GM19193 (cell line): ENCODE results near the gene FOXD2.

Experiments used
- POLR2A ChIP-seq: IDR thresholded peaks from 4 replicates; pipeline ENCODE4 v1.6.1; 2011; ENCODE audit not compliant: insufficient read depth, insufficient read length; ENCODE audit errors: extremely low read depth

FOXD2 gene

DNA sequence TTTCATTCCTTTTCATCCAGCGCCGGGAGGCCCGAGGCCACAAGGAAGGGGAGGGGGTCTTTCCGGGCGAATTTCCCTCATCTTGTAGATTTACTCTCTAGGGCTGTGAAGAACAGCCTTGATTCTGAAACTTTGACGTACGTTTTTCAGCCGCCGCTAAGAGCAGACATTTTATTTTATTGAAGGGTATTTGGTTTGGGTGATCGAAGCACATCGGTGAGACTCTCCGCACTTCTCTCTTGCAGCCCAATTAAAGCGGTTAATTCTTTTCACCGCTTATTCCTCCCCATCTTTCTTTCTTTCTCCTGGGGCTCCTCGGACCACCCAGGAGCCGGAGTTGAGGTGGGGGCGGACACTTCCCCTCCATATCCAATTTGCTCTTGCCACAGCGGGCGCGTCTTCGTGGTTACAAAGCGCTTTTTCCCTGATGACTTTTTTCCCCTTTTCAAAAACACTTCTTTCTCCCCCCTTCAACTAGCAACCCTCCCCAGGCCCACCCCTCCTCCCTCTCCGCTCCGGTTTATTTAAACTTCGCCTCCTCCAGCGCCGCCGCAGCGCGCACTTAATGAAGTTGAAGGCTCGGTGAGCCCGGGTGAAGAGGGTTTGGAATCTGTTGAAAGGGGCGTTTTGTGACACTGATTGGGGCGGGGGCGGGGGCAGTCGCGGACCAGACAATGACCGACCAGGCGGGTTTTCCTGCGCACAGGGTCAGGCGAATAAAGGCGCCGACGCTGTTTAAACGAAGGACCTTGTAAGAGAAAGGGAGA, 5.9 kb downstream of the FOXD2 start:
- no peak for TF ChIP-seq POLR2A

GRCh38 chr1:47444297-47444561, 6.4 kb downstream of the FOXD2 start:
- TF ChIP-seq POLR2A = no peak

GRCh38 chr1:47444562-47445465, 7.0 kb downstream of the FOXD2 start:
- TF ChIP-seq POLR2A = no peak

DNA sequence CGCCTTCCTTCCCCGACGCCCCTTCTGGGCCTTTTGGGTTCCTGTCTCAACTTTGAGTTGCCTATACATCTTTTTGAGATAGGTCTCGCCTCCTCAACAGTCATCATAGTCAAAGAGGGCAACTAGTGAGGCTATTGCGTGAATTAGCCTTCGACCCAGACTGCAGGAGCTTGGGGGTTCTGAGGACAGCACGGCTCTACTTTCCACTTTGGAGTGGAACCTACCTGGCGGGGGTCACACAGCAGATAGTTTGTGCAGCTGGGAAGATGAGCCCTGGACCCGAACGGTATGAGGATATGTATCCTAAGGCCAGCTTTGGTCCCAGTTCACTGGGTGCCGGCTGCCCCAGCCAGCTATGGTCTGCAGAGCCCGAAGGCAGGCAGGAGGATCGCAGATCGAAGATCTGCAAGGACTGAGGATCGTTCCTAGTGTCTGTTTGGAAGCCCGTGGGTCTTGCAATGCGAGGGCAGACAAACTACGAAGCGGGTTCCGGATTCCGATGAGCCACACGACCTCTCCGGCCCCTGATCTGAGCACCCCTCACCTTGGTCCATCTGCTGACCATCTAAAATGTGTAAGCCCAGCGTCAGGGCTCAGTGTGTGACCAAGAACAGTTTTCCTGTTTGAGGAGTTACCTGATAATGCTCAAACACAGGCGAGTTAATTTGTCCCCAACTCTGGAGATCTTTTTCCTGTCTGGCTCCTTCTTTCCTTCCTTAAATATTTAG, 8.1 kb downstream of the FOXD2 start:
- no peak for TF ChIP-seq POLR2A

- TF ChIP-seq POLR2A = no peak
Observed at GRCh38 chr1:47448462-47449222, 10.8 kb downstream of the FOXD2 start.

- no peak for TF ChIP-seq POLR2A
Observed at GRCh38 chr1:47449822-47450552, 12.1 kb downstream of the FOXD2 start.

DNA sequence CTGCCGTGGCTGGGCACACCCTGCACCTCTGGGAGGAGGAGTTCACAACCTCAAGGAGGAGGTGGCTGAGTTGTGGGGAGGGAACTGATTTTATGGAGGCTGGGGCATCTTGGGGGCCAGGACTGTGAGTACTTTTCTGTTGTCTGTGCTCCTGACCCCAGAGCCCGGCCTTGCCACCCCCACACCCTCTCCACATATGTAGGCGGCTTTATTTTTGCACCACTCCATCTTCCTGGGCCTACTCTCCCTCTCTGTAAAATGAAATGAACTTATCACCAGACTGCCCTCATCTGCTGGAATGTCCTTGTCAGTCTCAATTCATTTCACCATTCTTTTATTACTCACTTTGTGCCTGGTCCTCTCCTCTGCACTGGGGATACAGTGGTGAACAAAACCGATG, 12.8 kb downstream of the FOXD2 start:
- no peak for TF ChIP-seq POLR2A

DNA sequence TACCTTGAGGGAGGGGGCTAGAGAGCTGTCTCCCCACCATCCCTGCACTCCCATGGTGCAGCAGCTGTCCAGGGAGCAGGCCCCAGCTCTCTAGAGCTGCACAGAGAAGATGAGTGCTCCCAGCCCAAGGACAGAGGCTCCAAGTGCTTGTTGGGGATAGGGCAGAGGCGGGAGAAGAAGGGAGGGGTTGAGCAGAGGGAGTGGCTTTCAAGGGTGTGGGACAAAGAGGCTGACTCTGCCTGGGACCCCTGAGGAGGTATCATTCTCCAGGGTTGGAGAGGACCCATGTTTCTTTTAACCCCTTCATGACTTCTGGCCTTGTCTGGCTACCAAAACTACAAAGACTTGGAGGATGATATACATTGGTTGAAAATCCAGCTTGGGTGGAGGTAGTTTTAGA, 14.6 kb downstream of the FOXD2 start:
- TF ChIP-seq POLR2A = no peak

DNA sequence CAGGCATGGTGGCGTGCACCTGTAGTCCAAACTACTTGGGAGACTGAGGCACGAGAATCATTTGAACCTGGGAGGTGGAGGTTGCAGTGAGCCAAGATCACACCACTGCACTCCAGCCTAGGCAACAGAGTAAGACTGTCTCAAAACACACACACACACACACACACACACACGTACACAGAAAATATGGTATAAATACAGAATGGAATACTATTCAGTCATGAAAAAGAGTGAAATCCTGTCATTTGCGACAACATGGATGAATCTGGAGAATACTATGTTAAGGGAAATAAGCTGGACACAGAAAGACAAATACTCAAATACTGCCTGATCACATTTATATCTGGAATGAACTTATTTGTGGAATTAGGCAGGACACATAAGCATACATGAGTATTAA, 18.4 kb downstream of the FOXD2 start:
- no peak for TF ChIP-seq POLR2A

DNA sequence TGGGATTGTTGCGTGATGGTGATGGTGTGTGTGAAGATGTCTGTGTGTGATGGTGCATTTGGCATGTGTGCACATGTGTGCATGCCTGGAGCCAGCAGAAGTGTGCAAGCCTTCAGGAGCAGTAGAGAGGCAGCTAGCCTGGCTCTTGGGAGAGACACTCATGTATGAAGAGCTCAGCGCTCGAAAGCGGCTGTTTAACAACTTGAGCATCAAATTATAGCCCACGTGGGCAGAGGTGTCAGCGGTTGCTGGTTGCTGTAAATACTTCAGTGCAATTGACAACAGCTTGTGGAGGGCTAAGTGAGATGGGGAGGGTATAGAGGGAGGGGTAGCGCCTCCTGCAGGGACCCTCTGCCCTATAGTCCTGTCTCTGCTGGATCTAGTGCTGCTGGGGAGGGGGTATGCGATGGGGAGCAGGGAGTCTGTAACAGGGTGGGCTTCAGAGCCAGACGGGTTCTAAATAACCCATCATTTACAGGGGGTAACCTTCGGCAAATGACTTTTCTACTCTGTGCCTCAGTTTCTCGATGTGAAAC, 21.5 kb downstream of the FOXD2 start:
- TF ChIP-seq POLR2A = no peak

GRCh38 chr1:47460040-47460439, 22.2 kb downstream of the FOXD2 start:
- no peak for TF ChIP-seq POLR2A

GRCh38 chr1:47460456-47460855, 22.6 kb downstream of the FOXD2 start:
- TF ChIP-seq POLR2A = no peak

GRCh38 chr1:47465605-47466004, 27.8 kb downstream of the FOXD2 start:
- TF ChIP-seq POLR2A = no peak
